Femur (tissue), 1 donor: ENCODE data around the gene CARM1.
A peak's percentile ranks its signal among the peaks of the same experiment; 100 is the strongest.
"Not testable (repeated sequence)": the region's sequence is repeated elsewhere in the genome, so short reads cannot be mapped to it uniquely, and the experiment has no call there.

ENCODE experiments used
- DNase-seq: peaks from one replicate; pipeline ENCODE4 v3.0.0-alpha.2; 2017

The CARM1 gene

DNA sequence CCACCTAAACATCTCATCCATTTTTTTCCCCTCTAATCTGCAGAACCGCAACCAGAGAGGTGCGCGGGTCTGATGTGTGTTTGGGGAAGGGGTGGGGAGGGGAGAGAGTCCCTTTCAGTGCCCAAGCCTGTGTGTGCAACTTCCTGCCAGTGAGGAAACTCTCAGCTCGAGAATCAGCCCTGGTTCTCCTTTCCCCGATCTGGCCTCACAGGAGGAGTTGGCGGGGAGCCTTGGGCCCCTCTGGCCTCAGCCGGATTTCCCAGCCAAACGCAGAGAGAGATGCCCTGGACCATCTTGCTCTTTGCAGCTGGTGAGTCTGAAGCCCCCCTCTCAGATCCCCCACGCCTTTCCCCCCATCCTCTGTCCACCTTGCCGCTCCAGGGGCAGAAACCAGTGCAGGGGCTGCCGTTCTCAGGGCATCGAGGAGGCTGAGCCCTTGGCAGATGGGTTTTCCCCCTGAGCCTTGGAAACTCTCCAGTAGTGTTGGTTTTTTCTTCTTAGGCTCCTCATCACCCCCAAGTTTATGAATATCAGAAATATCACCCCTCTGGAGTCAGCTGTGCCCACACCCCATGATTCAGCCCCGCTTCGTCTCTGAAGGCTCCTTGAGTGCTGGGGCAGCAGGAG lies 23.0 kb upstream of the CARM1 start, which contains the start of gene C19orf38:
Gene C19orf38, plus strand, starts transcription at position 186 of the 627 bp plus-strand sequence. Its CDS starts 94 bp downstream, at position 280.
- DNase-seq = peak; percentile 79

DNA sequence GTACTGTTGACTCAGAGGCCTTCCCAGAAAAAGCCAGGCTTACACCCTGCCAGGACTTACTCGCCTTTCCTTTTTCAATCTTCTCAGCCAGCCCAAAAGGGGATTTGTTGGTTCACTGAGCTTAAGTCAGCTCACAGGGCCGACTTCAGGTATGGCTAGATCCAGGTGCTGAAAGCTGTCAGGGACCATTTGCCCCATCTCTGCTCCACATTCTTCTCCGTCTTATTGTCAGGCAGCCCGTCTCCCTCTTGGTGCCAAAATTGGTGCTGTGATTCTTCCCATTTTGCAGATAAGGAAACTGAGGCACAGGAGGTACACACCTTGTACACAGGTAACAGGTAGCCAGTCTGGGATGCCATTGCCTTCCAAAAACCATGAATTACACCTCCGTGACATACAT lies 20.7 kb upstream of the CARM1 start:
- DNase-seq = no peak

DNA sequence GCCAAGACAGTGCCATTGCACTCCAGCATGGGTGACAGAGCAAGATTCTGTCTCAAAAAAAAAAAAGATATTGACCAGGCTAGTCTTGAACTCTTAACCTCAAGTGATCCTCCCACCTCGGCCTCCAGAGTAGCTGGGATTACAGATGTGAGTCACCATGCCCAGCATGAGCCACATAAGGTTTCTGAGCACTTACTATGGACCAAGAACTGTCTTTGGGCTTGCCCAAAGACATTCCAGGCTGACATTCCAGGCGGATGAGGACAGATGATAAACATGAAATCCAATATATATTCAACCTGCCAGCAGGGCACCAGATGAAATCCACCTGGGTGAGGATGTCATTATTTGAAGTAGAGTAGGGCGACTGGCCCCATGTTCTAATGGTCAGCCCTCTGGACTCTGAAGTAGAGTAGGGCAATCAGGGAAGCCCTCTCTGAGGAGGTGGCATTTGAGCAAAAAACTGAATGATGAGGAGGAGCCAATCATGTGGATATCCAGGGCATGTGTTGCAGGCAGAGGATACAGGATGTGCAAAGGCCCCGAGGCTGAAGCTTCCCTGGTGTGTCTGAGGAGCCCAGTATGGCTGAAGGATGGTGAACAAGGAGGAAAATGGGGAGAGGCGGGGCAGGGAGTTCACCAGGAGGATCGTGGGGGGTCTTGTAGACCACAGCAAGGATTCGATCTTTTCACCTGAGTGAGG lies 19.1 kb upstream of the CARM1 start:
- no peak for DNase-seq

DNA sequence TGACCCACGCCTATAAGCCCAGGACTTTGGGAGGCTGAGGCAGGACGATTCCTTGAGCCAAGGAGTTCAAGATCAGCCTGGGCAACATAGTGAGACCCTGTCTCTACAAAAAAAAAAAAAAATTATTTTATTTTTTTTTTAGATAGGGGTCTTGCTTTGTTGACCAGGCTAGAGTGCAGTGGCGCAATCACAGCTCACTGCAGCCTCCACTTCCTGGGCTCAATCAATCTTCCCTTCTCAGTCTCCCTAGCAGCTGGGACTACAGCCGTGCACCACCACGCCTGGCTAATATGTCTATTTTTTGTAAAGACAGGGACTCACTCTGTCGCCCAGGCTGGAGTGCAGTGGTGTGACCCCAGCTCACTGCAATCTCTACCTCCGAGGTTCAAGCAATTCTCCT lies 18.4 kb upstream of the CARM1 start:
- DNase-seq = no peak

DNA sequence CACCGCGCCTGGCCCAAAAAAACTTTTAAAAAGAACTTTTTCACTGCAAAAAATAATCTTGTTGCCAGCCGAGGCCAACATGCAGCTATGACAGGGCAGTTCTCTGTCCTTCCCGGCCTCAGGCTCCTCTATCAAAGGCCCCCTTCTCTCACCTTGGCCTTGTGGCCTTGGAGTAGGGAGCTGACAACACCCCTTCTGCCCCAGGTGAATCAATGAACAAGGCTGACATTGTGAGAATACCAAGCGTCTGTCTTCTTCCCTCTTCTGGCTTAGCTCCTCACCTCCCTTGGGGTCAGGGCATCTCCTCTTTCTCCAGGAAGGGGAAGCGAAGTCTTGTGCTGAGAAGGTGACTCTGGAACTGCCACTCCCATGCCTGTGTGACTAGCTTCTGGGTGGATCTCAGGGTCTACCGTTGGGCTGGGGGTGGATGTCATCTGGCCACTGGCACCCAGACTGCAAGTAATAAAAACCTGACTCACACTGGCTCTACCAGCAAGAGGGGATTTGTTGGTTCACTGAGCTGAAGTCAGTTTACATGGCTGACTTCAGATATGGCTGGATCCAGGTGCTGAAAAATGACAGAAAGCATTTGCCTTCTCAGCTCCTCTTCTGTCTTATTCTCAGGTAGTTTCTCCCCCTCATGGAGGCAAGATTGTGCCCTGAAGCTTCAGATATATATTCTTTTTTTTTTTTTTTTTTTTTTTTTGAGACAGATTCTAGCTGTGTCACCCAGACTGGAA lies 16.8 kb upstream of the CARM1 start:
- no peak for DNase-seq

DNA sequence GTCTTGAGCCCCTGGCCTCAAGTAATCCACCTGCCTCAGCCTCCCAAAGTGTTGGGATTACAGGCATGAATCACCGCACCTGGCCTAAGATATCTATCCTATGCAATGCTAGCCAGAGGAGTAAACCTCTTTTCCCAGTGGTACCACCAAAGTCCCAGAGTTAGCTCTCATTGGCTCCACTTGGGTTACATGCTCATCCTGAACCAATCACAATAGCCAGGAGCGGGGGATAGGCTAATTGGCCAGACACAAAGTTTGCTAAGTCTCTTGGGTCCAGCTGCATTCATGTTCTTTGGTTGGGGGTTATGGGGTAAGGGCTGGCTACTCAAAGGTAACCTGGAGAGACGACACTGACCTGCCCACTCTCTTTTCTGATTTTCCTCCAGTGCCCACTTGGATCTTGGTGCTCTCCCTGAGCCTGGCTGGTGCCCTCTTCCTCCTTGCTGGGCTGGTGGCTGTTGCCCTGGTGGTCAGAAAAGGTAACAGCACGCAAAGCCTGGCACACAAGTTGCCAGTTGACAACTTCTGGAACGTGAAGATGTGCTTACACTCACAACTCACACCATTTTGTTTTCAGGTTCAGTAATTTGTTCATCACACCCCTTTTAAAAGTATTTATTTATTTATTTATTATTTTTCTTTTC lies 15.4 kb upstream of the CARM1 start:
- DNase-seq = no peak

DNA sequence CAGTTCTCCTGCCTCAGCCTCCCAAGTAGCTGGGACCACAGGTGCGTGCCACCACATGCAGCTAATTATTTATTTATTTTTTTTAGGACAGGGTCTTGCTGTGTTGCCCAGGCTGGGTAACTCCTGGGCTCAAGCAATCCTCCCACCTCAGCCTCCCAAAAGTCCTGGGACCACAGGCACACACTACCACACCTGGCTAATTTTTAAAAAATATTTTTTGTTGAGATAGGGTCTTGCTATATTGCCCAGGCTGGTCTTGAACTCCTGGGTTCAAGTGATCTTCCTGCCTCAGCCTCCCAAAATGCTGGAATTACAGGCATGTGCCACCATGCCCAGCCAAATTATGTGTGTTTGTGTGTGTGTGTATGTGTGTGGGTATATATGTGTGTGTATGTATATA lies 14.5 kb upstream of the CARM1 start:
- not testable (repeated sequence) for DNase-seq

DNA sequence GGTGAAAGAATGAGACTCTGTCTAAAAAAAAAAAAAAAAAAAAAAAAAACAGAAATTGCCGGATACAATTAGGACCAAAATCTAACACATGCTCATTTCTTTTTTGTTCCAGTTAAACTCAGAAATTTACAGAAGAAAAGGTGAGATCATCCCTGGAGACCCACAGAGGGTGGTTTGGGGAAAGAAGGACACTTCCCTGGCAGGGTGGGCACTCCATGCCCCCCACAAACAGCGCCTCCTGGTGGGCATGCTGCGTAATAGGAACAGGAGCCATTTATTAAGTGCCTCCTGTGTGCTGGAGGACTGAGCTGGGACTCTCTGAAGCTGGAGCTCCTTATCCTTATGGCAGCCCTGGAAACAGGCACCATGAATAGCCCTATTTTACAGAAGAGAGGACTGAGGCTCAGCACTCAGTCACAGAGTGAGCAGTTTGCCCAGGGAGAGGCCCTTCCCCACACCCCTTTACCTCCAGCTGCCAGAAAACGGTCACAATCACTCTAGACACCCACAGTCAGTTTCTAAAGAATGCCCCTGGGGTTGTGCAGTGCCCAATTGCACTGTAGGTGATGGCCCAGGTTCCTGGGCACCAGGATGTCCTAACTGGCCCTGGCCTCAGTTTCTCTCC lies 13.0 kb upstream of the CARM1 start:
- DNase-seq = no peak

DNA sequence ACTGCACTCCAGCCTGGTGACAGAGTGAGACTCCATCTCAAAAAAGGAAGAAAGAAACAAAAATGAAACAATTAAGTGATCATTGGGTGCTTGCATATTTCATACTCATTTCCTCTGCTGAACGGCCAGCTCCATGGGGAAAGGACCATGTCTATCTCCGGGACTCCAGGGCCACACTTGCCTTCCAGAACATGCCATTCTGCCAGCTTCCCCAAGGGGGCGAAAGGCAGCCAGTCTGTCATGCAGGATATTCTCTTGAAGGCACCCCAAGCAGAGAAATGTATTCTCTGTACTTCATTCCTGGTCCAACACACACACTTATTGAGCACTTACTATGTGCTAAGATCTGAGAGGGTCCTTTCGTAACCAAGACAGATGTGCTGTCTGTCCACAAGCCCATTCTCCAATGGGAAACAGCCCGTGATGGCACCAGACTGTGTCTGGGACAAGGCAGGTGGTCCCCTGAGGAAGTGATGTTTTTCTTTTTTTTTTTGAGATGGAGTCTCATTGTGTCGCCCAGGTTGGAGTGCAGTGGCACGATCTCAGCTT lies 10.2 kb upstream of the CARM1 start:
- no peak for DNase-seq

DNA sequence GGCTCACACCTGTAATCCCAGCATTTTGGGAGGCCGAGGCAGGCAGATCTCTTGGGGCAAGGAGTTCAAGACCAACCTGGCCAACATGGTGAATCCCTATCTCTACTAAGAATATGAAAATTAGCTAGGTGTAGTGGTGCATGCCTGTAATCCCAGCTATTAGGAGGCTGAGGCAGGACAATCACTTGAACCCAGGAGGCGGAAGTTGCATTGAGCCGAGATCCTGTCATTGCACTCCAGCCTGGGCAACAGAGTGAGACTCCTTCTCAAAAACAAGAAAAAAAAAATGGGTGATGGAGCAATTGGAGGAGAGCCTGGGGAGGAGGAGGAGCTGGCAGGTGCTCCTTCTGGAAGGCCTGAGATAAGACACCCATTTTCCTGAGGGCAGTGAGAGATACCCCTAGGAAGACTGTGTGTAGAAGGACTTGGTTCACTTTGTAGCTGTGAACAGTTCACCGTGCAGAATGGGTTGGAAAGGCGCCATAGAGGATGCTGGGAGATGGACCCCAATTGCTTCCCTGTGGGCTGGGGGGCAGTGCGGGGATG lies 8.7 kb upstream of the CARM1 start:
- DNase-seq = no peak

DNA sequence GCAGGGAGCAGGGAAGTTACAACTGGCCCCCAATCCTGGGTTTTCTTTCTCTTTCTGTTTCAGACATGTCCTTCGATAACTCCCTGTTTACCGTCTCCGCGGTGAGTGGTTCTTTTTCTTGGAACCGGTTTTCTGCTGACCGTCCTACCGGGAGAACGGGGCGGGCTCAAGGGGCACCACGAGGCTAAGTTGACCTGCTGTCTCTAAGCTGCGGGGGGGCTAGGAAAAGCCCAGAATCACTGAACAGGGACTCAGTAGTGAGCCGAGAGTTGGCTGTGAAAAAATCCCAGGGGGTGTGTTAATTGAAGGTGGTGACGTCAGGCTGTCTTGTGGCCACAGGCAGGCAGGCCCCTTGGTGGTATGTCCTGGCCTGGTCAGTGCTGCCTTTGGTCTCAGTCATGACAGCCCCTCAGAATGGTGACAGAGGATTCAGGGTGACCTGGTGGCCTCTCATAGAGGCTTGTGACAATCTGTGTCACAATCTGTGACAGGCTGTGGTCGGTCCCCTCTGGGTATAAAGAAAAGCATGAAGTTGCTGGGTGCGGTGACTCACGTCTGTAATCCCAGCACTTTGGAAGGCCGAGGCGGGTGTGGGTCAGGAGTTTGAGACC lies 8.1 kb upstream of the CARM1 start:
- DNase-seq = no peak

DNA sequence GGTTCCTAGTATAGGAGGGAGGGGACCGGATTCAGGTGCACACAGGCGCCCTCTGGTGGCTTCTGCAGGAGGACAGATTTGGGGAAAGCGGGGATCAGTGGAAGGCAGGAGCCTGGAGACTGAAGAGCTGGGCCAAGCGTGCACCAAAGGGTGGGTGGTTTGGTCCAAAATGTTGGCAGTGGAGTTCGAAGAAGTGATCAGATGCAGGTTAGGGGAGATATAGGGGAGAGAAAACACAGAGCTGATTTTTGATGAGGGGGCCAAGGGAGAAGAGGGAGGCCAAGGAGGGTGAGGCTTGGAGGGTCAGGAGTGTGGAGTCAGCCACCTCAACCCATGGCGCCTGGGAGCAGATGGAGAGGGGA lies 6.8 kb upstream of the CARM1 start:
- peak; percentile 91 for DNase-seq

DNA sequence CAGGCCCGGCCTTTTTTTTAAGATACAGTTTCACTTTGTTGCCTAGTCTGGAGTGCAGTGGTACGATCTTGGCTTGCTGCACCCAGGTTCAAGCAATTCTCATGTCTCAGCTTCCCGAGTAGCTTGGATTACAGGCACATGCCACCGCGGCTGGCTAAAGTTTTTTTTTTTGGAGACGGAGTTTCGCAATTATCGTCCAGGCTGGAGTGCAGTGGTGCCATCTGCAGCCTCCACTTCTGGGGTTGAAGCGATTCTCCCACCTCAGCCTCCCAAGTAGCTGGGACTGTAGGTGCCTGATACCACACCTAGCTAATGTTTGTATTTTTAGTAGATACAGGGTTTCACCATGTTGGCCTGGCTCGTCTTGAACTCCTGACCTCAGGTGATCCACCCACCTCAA lies 4.9 kb upstream of the CARM1 start:
- DNase-seq = no peak

DNA sequence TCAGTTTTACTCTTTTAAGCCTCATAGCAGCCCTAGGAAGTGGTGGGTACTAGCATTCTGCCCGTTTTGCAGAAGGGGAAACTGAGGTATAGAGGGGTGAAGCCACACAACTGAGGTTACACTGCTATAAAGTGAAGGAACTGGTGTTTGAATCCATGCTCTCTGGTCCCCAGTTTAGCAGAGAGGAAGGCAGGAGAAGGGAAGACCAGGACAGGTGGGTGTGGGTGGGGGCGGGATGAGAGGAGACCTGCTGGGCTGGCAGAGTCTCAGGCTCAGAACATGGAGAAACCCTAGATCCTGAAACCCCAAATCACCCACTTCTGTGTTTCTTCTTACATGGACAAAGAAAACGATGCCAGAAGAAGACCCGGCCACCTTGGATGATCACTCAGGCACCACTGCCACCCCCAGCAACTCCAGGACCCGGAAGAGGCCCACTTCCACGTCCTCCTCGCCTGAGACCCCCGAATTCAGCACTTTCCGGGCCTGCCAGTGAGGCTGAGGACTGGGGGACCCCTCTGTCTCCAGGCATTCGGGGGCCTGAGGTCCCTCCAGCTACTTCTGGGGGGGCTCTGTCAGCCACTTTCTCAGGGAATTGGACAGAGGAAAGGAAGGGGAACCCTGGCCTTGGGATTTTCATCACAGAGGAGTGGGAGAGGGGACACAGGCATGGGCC lies 2.3 kb upstream of the CARM1 start:
- no peak for DNase-seq

DNA sequence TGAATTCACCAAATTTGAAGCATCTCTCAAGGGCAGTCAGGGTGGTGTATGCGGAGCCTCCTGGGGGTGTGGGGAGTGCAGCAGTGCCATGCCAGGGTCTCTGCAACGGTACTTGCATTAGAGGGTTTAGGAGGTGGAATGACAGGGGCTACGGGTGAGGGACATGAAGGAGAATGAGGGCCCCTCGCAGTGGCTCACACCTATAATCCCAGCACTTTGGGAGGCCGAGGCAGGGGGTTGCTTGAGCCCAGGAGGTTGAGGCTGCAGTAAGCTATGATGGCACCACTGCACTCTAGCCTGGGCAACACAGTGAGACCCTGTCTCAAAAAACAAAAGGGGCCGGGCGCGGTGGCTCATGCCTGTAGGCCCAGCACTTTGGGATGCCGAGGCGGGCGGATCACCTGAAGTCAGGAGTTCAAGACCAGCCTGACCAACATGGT lies 1.5 kb upstream of the CARM1 start:
- not testable (repeated sequence) for DNase-seq

DNA sequence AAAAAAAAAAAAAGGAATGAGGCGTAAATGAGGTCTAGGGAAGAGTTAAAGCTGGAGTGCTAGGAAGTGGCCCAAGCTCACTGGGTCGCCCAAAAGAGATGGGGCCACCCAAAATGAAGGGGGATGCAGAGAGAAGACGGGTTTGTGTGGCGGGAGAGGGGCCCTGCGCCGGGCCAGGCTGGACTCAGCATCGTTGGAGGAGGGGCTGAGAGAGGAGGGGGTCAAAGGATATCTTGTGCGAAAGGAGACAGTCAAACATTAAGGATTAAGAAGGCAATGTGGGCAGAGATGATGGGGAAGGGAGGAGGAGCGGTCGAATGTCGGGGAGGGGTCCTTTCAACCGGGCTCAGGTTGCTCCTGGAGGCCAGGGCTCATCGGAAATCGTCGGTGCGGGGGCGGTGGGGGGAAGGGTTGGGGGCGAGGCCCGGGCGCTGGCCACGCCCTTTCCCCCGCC lies 825 bp upstream of the CARM1 start:
- no peak for DNase-seq

DNA sequence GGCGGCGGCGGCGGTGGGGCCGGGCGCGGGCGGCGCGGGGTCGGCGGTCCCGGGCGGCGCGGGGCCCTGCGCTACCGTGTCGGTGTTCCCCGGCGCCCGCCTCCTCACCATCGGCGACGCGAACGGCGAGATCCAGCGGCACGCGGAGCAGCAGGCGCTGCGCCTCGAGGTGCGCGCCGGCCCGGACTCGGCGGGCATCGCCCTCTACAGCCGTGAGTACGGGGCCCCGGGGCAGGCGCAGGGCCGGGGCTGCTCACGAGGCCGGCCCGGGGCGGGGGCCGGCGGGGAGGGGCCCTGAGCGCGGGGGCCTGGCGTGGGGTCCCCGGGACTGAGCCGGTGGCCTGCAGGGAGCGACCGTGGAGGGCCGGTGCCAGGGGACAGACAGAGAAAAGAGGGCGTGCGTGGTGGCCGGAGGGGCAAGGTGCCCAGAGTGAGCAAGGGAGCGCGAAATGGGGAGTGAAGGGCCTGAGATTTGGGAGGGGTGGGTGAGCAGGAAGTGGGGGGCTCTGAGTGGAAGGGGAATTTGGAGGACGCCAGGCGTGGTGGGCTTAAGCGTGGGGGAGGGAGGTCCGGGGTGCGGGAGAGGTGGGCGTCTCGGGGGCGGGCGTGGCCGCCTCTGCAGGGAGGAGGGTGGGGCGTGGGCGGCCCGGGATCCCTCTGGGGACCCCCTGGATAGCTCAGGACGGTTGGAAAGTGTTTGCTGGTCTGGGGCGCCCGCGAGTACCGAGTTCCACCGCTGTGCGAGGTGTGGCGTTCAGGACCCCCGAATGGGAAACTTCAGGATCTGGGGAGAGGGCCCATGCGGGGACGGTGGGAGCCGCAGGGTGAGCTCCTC lies 575 bp downstream of the CARM1 start:
- DNase-seq = peak; percentile 75

DNA sequence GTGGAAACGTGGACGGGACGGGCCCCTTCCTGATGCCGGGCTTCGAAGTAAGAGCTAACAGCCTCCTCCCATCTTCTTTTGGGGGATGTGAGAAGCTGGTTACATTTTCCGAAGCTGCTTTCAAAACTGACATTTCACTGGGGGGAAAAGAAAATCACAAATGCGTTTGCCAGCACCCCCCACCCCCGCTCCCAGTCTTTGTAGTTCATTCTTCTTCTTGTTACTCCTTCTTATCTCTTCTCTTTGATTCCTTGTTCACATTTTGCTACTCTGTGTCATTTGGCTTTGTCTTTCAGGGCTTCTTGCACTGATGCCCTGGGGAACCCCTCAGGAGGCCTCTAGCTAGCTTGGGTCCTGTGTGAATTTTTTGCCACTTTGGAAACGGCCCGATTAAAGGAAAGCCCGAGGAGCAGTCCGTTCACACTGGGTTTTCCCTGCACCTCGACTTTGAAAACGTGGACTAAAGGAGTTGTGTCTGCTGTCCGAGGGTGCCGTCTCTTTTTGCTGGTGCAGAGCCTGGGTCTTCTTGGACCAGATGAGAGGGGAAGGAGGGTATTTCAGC lies 1.3 kb downstream of the CARM1 start:
- DNase-seq = no peak

DNA sequence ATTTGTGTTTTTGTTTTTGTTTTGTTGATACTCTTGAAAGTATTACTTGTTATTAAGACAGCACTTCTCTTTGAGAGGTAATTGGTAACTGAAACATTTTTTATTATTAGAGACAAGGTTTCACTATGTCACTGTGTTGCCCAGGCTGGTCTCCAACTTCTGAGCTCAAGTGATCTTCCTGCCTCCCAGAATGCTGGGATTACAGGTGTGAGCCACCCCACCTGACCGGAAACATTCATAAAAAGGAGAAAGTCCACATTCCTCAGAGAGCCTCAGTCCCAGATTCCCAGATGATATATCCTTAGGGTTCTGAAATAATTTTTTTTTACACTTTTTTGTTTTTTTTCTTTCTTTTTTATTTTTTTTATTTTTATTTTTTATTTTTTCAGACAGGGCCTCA lies 2.7 kb downstream of the CARM1 start:
- no peak for DNase-seq
